GM23338 (cell line): ENCODE data around the gene FCER1G. TPM values are rescaled to one million over a fixed set of nuclear protein-coding genes. Genes with fewer than 3 reads are reported as not detected.

Source experiments
- ATAC-seq: fragments of 200-7000 bp; cut with Tn5 transposase; 3 replicates; pipeline ENCODE4 v1.9.1; 2020
- DNase-seq: peaks from one replicate; pipeline ENCODE4 v3.0.0-alpha.2; 2015; ENCODE audit warnings: low spot score
- H2AFZ ChIP-seq: fragments of 200-600 bp; sonication (generic); 2 replicates; pipeline ENCODE4 v1.8.0; 2016; ENCODE audit warnings: antibody characterized with exemption, mild to moderate bottlenecking, moderate library complexity
- H3F3A ChIP-seq: fragments of 200-600 bp; sonication (generic); replicated peaks from 2 replicates; pipeline ENCODE4 v1.8.0; 2017; ENCODE audit warnings: antibody characterized with exemption, mixed run types, low read depth
- H3K27ac ChIP-seq: fragments of 200-600 bp; sonication (generic); 2 replicates; pipeline ENCODE4 v1.6.1; 2016; ENCODE audit warnings: low read depth
- H3K27me3 ChIP-seq: fragments of 200-600 bp; sonication (generic); 2 replicates; pipeline ENCODE4 v1.8.0; 2016; ENCODE audit warnings: mild to moderate bottlenecking, mixed run types, moderate library complexity; ENCODE audit not compliant: insufficient read depth
- H3K36me3 ChIP-seq: fragments of 200-600 bp; sonication (generic); 2 replicates; pipeline ENCODE4 v1.8.0; 2016; ENCODE audit warnings: mild to moderate bottlenecking; ENCODE audit not compliant: insufficient read depth
- H3K4me1 ChIP-seq: fragments of 200-600 bp; sonication (generic); 2 replicates; pipeline ENCODE4 v1.8.0; 2016; ENCODE audit warnings: mild to moderate bottlenecking, moderate library complexity; ENCODE audit not compliant: insufficient read depth
- H3K4me2 ChIP-seq: fragments of 200-600 bp; sonication (generic); 2 replicates; pipeline ENCODE4 v1.7.1; 2017; ENCODE audit warnings: mixed run types
- H3K4me3 ChIP-seq: fragments of 200-600 bp; sonication (generic); 2 replicates; pipeline ENCODE4 v1.6.1; 2016; ENCODE audit warnings: mixed run types
- H3K79me2 ChIP-seq: fragments of 200-600 bp; sonication (generic); replicated peaks from 2 replicates; pipeline ENCODE4 v1.8.0; 2017; ENCODE audit warnings: mild to moderate bottlenecking; ENCODE audit not compliant: insufficient read depth
- H3K9me2 ChIP-seq: fragments of 200-600 bp; sonication (generic); 2 replicates; pipeline ENCODE4 v1.8.0; 2017; ENCODE audit not compliant: insufficient read depth
- H4K20me1 ChIP-seq: fragments of 200-600 bp; sonication (generic); replicated peaks from 2 replicates; pipeline ENCODE4 v1.8.0; 2017; ENCODE audit warnings: mild to moderate bottlenecking; ENCODE audit not compliant: insufficient read depth
- H3K27ac Mint-ChIP-seq: 2 replicates; pipeline ENCODE4 v1.8.0; 2020; ENCODE audit warnings: inconsistent platforms, mild to moderate bottlenecking, moderate library complexity, mixed read lengths
- H3K27me3 Mint-ChIP-seq: 3 replicates; pipeline ENCODE4 v1.8.0; 2022; ENCODE audit warnings: low read depth, mild to moderate bottlenecking, moderate library complexity, mixed read lengths, inconsistent platforms; ENCODE audit not compliant: insufficient read depth, poor library complexity
- H3K36me3 Mint-ChIP-seq: 3 replicates; pipeline ENCODE4 v1.8.0; 2021; ENCODE audit warnings: low read depth, mild to moderate bottlenecking, inconsistent platforms, moderate library complexity, mixed read lengths
- H3K4me1 Mint-ChIP-seq: 3 replicates; pipeline ENCODE4 v1.8.0; 2020; ENCODE audit warnings: mild to moderate bottlenecking, inconsistent platforms, mixed read lengths
- H3K4me3 Mint-ChIP-seq: 3 replicates; pipeline ENCODE4 v1.8.0; 2021; ENCODE audit warnings: moderate library complexity, mild to moderate bottlenecking, inconsistent platforms, mixed read lengths
- H3K9me3 Mint-ChIP-seq: 3 replicates; pipeline ENCODE4 v1.8.0; 2020; ENCODE audit warnings: moderate library complexity, mild to moderate bottlenecking, inconsistent platforms, mixed read lengths
- EZH2 ChIP-seq: fragments of 200-600 bp; sonication (generic); IDR thresholded peaks from one replicate; pipeline ENCODE4 v1.8.0; 2017; ENCODE audit warnings: antibody characterized with exemption, mild to moderate bottlenecking, low read depth; ENCODE audit not compliant: unreplicated experiment
- NANOG ChIP-seq: IDR thresholded peaks from 2 replicates; pipeline ENCODE4 v1.6.1; 2016; ENCODE audit warnings: antibody characterized with exemption, borderline replicate concordance
- STAT1 ChIP-seq: IDR thresholded peaks from one replicate; pipeline ENCODE4 v1.6.1; 2016; ENCODE audit warnings: antibody characterized with exemption; ENCODE audit not compliant: unreplicated experiment
- ZNF114 ChIP-seq: fragments of 250-450 bp; sonication (Bioruptor Pico); IDR thresholded peaks from 2 replicates; pipeline ENCODE4 v1.5.0; 2020; ENCODE audit warnings: mild to moderate bottlenecking, moderate library complexity
- long read RNA-seq: library from polyadenylated mRNA; unstranded; transcript quantifications from one replicate; pipeline ENCODE4 v2.0.0, GENCODE V29; 2020; ENCODE audit not compliant: unreplicated experiment
- polyA plus RNA-seq: library from polyadenylated mRNA; unstranded; fragments of >200 nt; fragmentation: Nextera tagmentation; extraction: Ambion mirVana; gene quantifications from 2 replicates; pipeline ENCODE4 v1.2.1, GENCODE V29; 2016
- total RNA-seq: library from RNA; depleted of rRNA; stranded (reverse); fragments of >200 nt; shearing (Covaris generic); gene quantifications from 2 replicates; pipeline ENCODE4 v1.2.3, GENCODE V29; 2014; rRNA removed
- TF ChIP-seq, protein P1 (sequence below), 2 experiments: fragments of 200-600 bp in 1 of 2; sonication (generic) in 1 of 2; conservative IDR thresholded peaks; 2 replicates each; pipeline versions ENCODE4 v1.5.1 to v1.6.1; 2016 to 2017; ENCODE audit warnings: antibody characterized with exemption in 2 of 2, low read depth in 2 of 2, mild to moderate bottlenecking in 2 of 2, moderate library complexity in 1 of 2
- TF ChIP-seq, protein P2 (sequence below): fragments of 250-450 bp; sonication (Bioruptor Pico); IDR thresholded peaks from 2 replicates; pipeline ENCODE4 v1.5.0; 2020; ENCODE audit warnings: mild to moderate bottlenecking, moderate library complexity

Gene FCER1G
- total RNA-seq = 0.74 TPM in 1 of 2 replicates, not detected in the other
- polyA plus RNA-seq = 0.57 and 1.1 TPM in 2 replicates
- long read RNA-seq = 0 reads

DNA sequence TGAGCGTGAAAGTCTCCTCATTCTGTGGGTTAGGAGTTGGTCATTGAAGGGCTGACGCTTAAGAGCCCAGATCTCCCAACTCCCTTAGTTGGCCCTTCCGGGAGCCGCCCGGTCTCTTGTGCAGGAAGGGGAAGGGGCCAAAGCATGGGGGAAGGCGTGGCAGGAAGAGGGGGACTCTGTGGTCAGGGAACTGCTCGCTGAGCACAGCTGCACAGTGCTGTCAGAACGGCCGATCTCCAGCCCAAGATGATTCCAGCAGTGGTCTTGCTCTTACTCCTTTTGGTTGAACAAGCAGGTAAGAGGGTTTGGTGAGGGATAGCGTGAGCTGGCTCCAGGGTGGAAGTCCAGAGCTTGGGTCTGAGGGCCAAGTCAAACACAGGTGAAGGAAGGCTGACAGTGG is at the start of gene FCER1G:
Gene FCER1G, plus strand, starts transcription at position 220 of the 400 bp plus-strand sequence. Its CDS starts 27 bp downstream, at position 247.
- H3K27ac ChIP-seq = no peak within 1 kb of the TSS
- peaks cover 25% of the 10 kb centered on the region for H3K4me1 ChIP-seq
- H3K9me2 ChIP-seq = no peaks in the 10 kb centered on the region
- no peak within 1 kb of the TSS for H3K4me2 ChIP-seq
- peaks cover 24% of the 10 kb centered on the region for H3F3A ChIP-seq
- no peaks in the 10 kb centered on the region for H3K79me2 ChIP-seq
- peaks cover 45% of the 10 kb centered on the region for H3K36me3 ChIP-seq
- Mint-ChIP-seq H3K9me3 (no peaks in the 10 kb centered on the region; the same call in 2 of the 3 replicates), H3K4me1 (peaks cover 31% of the 10 kb centered on the region), H3K27me3 (peaks cover 18% of the 10 kb centered on the region), H3K27ac (no peak within 1 kb of the TSS; the same call in 1 of the 2 replicates), H3K36me3 (peaks cover 50% of the 10 kb centered on the region), H3K4me3 (no peak within 1 kb of the TSS; the same call in 2 of the 3 replicates)
- ATAC-seq = no peak
- H2AFZ ChIP-seq = no peak within 1 kb of the TSS
- H3K27me3 ChIP-seq = no peaks in the 10 kb centered on the region
- peaks cover 6% of the 10 kb centered on the region; the same call in 1 of the 2 replicates for H4K20me1 ChIP-seq
- no peak within 1 kb of the TSS for H3K4me3 ChIP-seq
- DNase-seq = no peak
- TF ChIP-seq EZH2 = no peak
- no peak for TF ChIP-seq NANOG
- TF ChIP-seq, protein P1, sequence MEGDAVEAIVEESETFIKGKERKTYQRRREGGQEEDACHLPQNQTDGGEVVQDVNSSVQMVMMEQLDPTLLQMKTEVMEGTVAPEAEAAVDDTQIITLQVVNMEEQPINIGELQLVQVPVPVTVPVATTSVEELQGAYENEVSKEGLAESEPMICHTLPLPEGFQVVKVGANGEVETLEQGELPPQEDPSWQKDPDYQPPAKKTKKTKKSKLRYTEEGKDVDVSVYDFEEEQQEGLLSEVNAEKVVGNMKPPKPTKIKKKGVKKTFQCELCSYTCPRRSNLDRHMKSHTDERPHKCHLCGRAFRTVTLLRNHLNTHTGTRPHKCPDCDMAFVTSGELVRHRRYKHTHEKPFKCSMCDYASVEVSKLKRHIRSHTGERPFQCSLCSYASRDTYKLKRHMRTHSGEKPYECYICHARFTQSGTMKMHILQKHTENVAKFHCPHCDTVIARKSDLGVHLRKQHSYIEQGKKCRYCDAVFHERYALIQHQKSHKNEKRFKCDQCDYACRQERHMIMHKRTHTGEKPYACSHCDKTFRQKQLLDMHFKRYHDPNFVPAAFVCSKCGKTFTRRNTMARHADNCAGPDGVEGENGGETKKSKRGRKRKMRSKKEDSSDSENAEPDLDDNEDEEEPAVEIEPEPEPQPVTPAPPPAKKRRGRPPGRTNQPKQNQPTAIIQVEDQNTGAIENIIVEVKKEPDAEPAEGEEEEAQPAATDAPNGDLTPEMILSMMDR (conservative IDR thresholded peaks at IDR 0.05; ENCODE audit: low read depth in 2 of 2) = no peak
- TF ChIP-seq, protein P2, sequence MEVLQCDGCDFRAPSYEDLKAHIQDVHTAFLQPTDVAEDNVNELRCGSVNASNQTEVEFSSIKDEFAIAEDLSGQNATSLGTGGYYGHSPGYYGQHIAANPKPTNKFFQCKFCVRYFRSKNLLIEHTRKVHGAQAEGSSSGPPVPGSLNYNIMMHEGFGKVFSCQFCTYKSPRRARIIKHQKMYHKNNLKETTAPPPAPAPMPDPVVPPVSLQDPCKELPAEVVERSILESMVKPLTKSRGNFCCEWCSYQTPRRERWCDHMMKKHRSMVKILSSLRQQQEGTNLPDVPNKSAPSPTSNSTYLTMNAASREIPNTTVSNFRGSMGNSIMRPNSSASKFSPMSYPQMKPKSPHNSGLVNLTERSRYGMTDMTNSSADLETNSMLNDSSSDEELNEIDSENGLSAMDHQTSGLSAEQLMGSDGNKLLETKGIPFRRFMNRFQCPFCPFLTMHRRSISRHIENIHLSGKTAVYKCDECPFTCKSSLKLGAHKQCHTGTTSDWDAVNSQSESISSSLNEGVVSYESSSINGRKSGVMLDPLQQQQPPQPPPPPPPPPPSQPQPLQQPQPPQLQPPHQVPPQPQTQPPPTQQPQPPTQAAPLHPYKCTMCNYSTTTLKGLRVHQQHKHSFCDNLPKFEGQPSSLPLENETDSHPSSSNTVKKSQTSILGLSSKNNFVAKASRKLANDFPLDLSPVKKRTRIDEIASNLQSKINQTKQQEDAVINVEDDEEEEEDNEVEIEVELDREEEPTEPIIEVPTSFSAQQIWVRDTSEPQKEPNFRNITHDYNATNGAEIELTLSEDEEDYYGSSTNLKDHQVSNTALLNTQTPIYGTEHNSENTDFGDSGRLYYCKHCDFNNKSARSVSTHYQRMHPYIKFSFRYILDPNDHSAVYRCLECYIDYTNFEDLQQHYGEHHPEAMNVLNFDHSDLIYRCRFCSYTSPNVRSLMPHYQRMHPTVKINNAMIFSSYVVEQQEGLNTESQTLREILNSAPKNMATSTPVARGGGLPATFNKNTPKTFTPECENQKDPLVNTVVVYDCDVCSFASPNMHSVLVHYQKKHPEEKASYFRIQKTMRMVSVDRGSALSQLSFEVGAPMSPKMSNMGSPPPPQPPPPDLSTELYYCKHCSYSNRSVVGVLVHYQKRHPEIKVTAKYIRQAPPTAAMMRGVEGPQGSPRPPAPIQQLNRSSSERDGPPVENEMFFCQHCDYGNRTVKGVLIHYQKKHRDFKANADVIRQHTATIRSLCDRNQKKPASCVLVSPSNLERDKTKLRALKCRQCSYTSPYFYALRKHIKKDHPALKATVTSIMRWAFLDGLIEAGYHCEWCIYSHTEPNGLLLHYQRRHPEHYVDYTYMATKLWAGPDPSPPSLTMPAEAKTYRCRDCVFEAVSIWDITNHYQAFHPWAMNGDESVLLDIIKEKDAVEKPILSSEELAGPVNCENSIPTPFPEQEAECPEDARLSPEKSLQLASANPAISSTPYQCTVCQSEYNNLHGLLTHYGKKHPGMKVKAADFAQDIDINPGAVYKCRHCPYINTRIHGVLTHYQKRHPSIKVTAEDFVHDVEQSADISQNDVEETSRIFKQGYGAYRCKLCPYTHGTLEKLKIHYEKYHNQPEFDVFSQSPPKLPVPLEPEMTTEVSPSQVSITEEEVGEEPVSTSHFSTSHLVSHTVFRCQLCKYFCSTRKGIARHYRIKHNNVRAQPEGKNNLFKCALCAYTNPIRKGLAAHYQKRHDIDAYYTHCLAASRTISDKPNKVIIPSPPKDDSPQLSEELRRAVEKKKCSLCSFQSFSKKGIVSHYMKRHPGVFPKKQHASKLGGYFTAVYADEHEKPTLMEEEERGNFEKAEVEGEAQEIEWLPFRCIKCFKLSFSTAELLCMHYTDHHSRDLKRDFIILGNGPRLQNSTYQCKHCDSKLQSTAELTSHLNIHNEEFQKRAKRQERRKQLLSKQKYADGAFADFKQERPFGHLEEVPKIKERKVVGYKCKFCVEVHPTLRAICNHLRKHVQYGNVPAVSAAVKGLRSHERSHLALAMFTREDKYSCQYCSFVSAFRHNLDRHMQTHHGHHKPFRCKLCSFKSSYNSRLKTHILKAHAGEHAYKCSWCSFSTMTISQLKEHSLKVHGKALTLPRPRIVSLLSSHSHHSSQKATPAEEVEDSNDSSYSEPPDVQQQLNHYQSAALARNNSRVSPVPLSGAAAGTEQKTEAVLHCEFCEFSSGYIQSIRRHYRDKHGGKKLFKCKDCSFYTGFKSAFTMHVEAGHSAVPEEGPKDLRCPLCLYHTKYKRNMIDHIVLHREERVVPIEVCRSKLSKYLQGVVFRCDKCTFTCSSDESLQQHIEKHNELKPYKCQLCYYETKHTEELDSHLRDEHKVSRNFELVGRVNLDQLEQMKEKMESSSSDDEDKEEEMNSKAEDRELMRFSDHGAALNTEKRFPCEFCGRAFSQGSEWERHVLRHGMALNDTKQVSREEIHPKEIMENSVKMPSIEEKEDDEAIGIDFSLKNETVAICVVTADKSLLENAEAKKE (CRISPR knock-in tag) = no peak
- no peak for TF ChIP-seq STAT1
- TF ChIP-seq ZNF114 (CRISPR knock-in tag) = no peak
